Measurements from ENCODE around the gene FGF3.

The FGF3 gene

DNA sequence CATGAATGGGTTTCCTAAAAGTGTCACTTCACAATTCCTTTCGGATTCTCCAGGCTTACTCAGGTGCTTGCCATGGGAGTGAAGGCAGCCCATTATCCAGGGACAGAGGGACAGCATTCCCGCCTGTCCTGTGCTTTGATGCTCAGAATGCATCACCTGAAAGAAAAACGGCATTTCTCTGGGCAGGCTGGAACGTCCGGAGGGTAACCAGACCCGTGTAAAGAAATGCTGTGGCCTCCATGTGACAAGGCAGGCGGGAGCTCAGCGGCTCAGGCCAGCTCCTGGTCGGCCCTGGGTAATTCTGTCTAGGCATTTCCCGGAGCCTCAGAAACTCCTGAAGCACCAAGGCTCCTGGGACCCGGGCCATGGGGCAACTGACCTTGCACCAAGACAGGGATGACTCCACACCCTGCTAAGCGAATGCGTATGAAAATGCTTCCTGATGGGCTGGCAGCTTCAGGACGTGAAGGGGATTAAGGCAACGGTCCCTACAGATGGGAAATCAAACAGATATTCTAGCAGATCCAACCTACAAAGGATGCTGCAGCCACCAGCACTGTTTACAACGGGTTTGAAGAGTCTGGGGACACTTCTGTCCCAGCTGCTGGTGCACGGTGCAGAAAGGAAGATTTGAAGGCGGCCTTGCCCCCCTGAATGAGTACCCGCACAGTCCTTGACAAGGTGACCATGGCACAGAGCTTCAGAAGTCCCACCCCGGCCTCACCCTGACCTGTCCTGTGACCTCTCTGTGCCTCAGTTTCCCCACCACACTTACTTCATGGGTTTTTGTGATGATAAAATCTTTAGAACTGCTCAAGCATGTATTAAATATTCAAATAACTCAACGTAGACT, 13.6 kb upstream of the FGF3 start:
- peaks cover 5% of the 10 kb centered on the region for H3K27me3 ChIP-seq (ENCODE audit: low read depth, low read length)
- H3K4me1 ChIP-seq (ENCODE audit: control insufficient read depth in 1 of 2, insufficient read depth in 2 of 2, low read length in 2 of 2): no peaks in the 10 kb centered on the region
- H3K4me3 ChIP-seq (ENCODE audit: low read depth in 1 of 2, low read length in 2 of 2): no peak overlapping the region
- H3K9me3 ChIP-seq (ENCODE audit: control insufficient read depth in 1 of 2, low read length in 2 of 2): no peaks in the 10 kb centered on the region
- no peaks in the 10 kb centered on the region for H3K36me3 ChIP-seq (ENCODE audit: control insufficient read depth in 1 of 2, insufficient read depth in 2 of 2, low read length in 2 of 2)
- H3K27ac ChIP-seq (ENCODE audit: low read length): no peak overlapping the region

DNA sequence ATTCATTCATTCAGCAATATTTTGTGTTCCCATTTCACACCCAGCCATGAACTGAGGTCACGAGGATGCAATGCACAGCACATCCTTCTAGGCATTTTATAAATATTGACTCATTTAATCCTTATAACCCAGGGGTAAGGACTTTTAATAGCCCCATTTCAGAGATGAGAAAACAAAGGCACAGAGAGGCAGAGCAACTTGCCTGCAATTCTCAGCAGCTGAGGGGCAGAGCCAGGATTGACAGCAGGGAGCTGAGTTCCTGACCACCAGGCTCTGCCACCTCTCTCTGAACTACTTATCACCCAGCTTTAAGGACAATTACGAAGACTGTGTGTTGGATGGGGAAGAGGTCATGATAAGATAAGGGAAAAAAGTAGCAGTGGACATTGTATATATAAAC, 12.8 kb upstream of the FGF3 start:
- H3K4me1 ChIP-seq (ENCODE audit: control insufficient read depth in 1 of 2, insufficient read depth in 2 of 2, low read length in 2 of 2): no peaks in the 10 kb centered on the region
- H3K27ac ChIP-seq (ENCODE audit: low read length): no peak overlapping the region
- no peak overlapping the region for H3K4me3 ChIP-seq (ENCODE audit: low read depth in 1 of 2, low read length in 2 of 2)
- H3K36me3 ChIP-seq (ENCODE audit: control insufficient read depth in 1 of 2, insufficient read depth in 2 of 2, low read length in 2 of 2): no peaks in the 10 kb centered on the region
- peaks cover 5% of the 10 kb centered on the region for H3K27me3 ChIP-seq (ENCODE audit: low read depth, low read length)
- peaks cover 0 to 5% of the 10 kb centered on the region in 2 donors for H3K9me3 ChIP-seq (ENCODE audit: control insufficient read depth in 1 of 2, low read length in 2 of 2)

DNA sequence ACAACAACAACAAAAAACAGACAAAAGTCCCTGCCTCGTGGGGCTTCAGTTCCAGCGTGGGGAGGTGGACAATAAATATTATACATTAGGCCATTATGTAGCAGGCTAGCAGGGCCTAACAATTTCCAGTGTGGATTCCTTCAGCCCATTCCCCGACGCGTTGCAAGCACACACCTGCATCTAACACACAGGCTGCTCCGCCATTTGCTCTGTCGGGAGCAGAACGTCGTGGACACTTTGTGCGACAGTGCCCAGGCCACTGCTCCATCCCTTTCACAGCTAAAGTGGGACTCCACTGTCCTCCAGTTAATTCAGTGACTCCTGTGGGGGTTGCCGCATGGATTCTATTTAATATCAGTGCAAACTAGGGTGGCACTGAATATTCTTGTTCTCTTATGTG, 10.9 kb upstream of the FGF3 start:
- Histone ChIP-seq H3K36me3 (ENCODE audit: control insufficient read depth in 1 of 2, insufficient read depth in 2 of 2, low read length in 2 of 2) (no peaks in the 10 kb centered on the region), H3K9me3 (ENCODE audit: control insufficient read depth in 1 of 2, low read length in 2 of 2) (peaks cover 0 to 5% of the 10 kb centered on the region in 2 donors), H3K4me3 (ENCODE audit: low read depth in 1 of 2, low read length in 2 of 2) (no peak overlapping the region), H3K27me3 (ENCODE audit: low read depth, low read length) (peaks cover 3% of the 10 kb centered on the region), H3K4me1 (ENCODE audit: control insufficient read depth in 1 of 2, insufficient read depth in 2 of 2, low read length in 2 of 2) (no peaks in the 10 kb centered on the region), H3K27ac (ENCODE audit: low read length) (no peak overlapping the region)

DNA sequence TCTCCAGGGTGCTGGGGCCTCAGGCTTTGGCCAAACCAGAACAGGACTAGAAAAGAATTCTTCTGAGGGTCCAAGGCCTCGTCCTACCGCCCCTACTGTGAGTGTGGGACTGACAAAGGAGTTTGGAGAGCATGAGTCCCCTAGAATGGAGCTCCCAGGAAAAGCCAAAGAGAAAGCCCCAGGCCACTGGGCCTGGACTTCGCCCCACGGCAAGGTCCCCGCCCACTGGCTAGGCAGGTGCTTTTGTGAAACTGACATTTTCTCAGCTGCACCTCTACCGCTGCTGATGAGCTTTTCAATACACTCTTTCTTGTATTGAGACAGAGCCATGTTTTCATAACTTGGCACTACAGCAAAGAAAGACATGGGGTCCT, 9.7 kb upstream of the FGF3 start:
- no peaks in the 10 kb centered on the region for H3K4me1 ChIP-seq (ENCODE audit: control insufficient read depth in 1 of 2, insufficient read depth in 2 of 2, low read length in 2 of 2)
- no peak overlapping the region for H3K27ac ChIP-seq (ENCODE audit: low read length)
- H3K4me3 ChIP-seq (ENCODE audit: low read depth in 1 of 2, low read length in 2 of 2): no peak overlapping the region
- no peaks in the 10 kb centered on the region for H3K36me3 ChIP-seq (ENCODE audit: control insufficient read depth in 1 of 2, insufficient read depth in 2 of 2, low read length in 2 of 2)
- H3K27me3 ChIP-seq (ENCODE audit: low read depth, low read length): no peaks in the 10 kb centered on the region
- peaks cover 0 to 5% of the 10 kb centered on the region in 2 donors for H3K9me3 ChIP-seq (ENCODE audit: control insufficient read depth in 1 of 2, low read length in 2 of 2)

DNA sequence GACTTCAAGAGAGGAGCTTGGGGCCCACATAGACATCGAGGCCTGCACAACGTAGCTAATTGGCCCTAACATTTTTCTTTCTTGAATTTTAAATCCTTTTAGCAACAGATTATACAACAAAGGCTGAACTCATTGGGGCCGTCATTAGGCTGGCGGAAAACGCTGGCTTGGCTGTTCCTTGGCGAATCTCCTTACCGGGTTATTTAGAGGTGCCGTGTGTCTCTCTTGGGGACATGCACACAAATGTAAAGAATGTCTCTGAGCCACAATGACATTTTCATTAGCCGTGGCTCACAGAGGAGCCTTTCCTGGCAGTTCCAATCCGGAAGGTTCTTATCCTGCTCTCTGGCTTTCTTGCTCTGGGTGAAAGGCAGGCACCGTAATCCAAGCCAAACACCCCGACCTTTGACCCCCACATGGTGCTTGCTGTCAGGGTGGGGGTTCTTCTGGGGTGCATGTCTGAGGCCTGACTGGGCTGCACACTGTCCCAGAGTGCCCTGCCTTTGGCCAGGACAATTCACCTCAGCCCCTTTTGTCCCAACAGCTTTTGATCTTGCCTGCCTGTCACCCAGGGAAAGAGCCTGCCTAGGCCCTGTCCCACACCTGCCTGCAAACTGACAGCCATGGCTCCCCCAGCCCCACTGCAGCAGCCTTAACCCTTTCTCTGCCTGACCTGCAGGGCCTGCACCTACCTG, 9.2 kb upstream of the FGF3 start:
- Histone ChIP-seq H3K9me3 (ENCODE audit: control insufficient read depth in 1 of 2, low read length in 2 of 2) (peaks cover 0 to 5% of the 10 kb centered on the region in 2 donors), H3K27ac (ENCODE audit: low read length) (no peak overlapping the region), H3K4me1 (ENCODE audit: control insufficient read depth in 1 of 2, insufficient read depth in 2 of 2, low read length in 2 of 2) (no peaks in the 10 kb centered on the region), H3K27me3 (ENCODE audit: low read depth, low read length) (no peaks in the 10 kb centered on the region), H3K4me3 (ENCODE audit: low read depth in 1 of 2, low read length in 2 of 2) (no peak overlapping the region), H3K36me3 (ENCODE audit: control insufficient read depth in 1 of 2, insufficient read depth in 2 of 2, low read length in 2 of 2) (no peaks in the 10 kb centered on the region)

DNA sequence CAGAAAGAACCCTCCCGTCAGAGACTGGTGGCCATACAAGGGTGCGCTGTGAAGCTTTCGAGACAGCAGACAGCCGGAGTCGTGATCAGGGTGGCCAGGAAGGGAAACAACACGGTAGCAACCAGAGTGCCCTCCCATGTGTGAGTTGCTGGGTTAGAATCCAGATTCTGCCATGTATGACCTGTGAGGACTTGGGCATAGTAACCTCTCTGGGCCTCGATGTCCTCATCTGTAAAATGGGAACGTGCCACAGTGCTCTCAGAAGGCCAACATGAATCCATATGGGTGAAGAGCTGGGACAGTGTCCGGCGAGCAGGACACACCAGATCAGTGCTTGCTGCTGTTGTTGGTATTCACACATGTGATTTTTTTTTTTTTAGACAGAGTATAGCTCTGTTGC, 7.6 kb upstream of the FGF3 start:
- H3K4me1 ChIP-seq (ENCODE audit: control insufficient read depth in 1 of 2, insufficient read depth in 2 of 2, low read length in 2 of 2): no peaks in the 10 kb centered on the region
- no peaks in the 10 kb centered on the region for H3K36me3 ChIP-seq (ENCODE audit: control insufficient read depth in 1 of 2, insufficient read depth in 2 of 2, low read length in 2 of 2)
- no peak overlapping the region for H3K27ac ChIP-seq (ENCODE audit: low read length)
- H3K4me3 ChIP-seq (ENCODE audit: low read depth in 1 of 2, low read length in 2 of 2): no peak overlapping the region
- peaks cover 0 to 5% of the 10 kb centered on the region in 2 donors for H3K9me3 ChIP-seq (ENCODE audit: control insufficient read depth in 1 of 2, low read length in 2 of 2)
- no peaks in the 10 kb centered on the region for H3K27me3 ChIP-seq (ENCODE audit: low read depth, low read length)

DNA sequence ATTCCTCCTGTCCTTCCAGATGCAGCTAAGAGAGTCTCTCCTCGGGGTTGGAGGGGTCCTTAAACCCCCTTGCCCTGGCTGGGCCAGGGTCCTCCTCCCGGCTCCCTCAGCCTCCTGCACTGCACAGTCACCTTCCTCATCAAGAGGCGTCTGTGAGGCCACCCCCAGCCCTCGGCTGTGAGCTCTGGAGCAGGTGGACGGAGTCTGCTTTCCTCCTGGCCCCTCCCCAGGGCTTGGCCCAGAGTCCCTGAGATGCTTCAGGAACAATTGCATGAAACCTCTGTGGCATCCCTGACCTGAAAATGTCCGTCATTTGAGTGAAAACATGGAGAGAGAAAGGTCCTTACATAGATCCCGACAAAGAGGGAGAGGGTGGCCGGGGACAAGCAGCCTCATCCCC, 6.7 kb upstream of the FGF3 start:
- no peaks in the 10 kb centered on the region for H3K27me3 ChIP-seq (ENCODE audit: low read depth, low read length)

DNA sequence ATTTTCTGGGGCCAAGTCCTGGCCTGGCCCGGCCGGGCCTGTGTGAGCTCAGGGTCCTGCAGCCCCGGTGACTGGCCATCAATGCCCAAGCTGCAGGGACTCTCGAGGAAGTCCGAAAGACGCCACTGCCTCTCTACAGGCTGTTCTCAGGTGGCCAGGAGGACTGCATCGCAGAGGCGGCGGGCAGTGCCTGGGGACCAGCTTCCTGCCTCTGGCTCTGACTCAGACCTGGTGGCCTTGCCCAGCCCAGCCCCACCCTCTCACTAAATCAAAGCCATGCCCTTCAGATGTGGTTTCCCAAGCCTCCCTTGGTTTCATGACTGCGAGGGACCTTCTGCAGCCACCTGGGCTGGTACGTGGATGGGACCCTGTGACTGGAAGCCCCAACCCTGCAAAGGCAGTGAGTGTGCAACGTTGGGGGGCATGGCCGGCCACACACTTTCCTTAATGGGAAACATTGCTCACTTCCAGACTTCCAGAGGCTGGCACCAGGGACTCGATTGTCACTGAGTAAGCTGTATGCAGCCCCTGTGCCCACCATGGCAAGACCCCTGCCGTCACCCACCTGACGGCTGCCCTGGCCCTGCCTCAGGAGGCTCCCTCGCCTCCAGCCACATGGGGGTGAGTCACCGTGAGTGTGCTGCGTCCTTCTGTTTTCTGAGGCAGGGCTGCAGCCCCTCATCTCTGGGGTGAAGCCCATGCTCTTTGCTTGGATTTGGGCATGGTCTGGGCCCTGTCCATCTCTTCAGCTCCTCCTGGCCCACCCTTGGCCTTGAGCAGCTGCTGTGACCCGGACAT, 6.0 kb upstream of the FGF3 start:
- Histone ChIP-seq H3K4me1 (ENCODE audit: control insufficient read depth in 1 of 2, insufficient read depth in 2 of 2, low read length in 2 of 2) (no peaks in the 10 kb centered on the region), H3K27me3 (ENCODE audit: low read depth, low read length) (peaks cover 7% of the 10 kb centered on the region), H3K36me3 (ENCODE audit: control insufficient read depth in 1 of 2, insufficient read depth in 2 of 2, low read length in 2 of 2) (no peaks in the 10 kb centered on the region), H3K4me3 (ENCODE audit: low read depth in 1 of 2, low read length in 2 of 2) (no peak overlapping the region), H3K27ac (ENCODE audit: low read length) (no peak overlapping the region), H3K9me3 (ENCODE audit: control insufficient read depth in 1 of 2, low read length in 2 of 2) (peaks cover 0 to 5% of the 10 kb centered on the region in 2 donors)

More for the DNA sequence above, 6.7 kb upstream of the FGF3 start:
- Histone ChIP-seq H3K4me3 (ENCODE audit: low read depth in 1 of 2, low read length in 2 of 2) (no peak overlapping the region), H3K4me1 (ENCODE audit: control insufficient read depth in 1 of 2, insufficient read depth in 2 of 2, low read length in 2 of 2) (no peaks in the 10 kb centered on the region), H3K36me3 (ENCODE audit: control insufficient read depth in 1 of 2, insufficient read depth in 2 of 2, low read length in 2 of 2) (no peaks in the 10 kb centered on the region), H3K27ac (ENCODE audit: low read length) (no peak overlapping the region), H3K9me3 (ENCODE audit: control insufficient read depth in 1 of 2, low read length in 2 of 2) (peaks cover 0 to 5% of the 10 kb centered on the region in 2 donors)

DNA sequence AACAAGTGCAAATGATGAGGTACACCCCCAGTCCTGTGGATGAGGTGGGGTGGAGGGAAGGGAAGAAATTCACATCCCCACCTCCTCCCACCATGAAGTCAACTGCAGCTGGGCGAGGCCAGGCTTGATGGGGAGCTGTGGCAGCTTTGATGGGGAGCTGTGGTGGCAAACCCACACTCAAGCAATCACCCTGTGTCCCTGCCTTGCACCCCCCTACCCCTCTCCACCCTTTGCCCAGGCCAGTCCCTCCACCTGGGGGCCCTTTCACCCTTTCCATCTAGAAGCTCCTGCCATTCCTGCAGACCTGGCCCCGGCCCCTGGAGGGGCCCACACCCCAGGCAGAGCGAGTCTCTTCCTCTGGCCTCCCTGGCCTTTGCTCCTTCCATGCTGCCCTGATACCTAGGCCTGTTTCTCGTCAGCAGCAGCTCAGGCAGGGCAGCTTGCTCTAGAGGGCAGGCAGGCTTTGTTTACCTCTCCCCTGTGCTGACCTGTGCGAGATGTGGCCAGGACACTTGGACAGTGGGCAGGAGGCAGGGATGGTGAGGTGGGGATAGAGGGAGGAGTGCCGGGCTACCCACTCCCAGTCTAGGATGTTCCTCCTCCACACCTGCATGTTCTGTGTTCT, 4.5 kb upstream of the FGF3 start:
- Histone ChIP-seq H3K4me3 (ENCODE audit: low read depth in 1 of 2, low read length in 2 of 2) (no peak overlapping the region), H3K27me3 (ENCODE audit: low read depth, low read length) (peaks cover 12% of the 10 kb centered on the region), H3K4me1 (ENCODE audit: control insufficient read depth in 1 of 2, insufficient read depth in 2 of 2, low read length in 2 of 2) (no peaks in the 10 kb centered on the region), H3K36me3 (ENCODE audit: control insufficient read depth in 1 of 2, insufficient read depth in 2 of 2, low read length in 2 of 2) (no peaks in the 10 kb centered on the region), H3K9me3 (ENCODE audit: control insufficient read depth in 1 of 2, low read length in 2 of 2) (peaks cover 0 to 5% of the 10 kb centered on the region in 2 donors), H3K27ac (ENCODE audit: low read length) (no peak overlapping the region)

DNA sequence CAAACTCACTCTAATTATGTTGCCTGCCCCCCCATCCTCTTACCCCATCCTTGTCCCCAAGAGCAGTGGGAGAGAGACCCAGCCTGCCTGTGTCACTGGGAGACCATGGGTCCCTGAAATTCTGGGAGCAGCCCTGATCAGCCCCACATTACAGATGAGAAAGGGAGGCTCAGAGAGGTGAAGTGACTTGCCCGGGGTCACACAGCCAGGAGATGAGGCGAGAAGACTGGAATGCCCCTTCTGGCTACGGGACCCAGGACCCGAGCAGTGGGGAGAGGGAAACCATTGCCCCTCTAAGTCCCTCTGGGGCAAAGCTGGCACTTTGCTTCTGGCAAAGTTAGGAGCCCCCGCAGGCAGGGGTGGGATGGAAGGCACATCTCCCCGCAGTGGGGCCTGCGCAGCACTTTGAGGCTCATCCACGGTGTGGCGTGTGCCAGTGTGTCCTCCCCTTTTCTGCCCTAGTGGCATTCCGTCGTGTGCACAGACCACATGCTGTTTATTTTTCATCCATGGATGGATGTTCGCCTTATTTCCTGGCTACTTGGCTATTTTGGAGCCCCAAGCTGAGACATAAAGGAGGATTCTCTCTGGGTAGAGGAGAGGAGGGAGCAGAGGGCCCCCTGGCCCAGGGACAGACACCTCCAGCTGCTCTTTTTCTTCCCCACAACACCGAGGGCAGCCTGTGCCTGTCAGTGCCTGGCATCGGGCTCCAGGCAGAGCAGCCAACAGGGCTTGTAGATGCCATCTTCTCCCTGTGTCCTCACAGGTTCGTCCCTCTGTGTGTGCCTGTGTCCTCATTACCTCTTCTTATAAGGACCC, 3.7 kb upstream of the FGF3 start:
- H3K4me3 ChIP-seq (ENCODE audit: low read depth in 1 of 2, low read length in 2 of 2): no peak overlapping the region
- no peak overlapping the region for H3K27ac ChIP-seq (ENCODE audit: low read length)
- H3K9me3 ChIP-seq (ENCODE audit: control insufficient read depth in 1 of 2, low read length in 2 of 2): peaks cover 0 to 5% of the 10 kb centered on the region in 2 donors
- H3K4me1 ChIP-seq (ENCODE audit: control insufficient read depth in 1 of 2, insufficient read depth in 2 of 2, low read length in 2 of 2): peaks cover 0 to 4% of the 10 kb centered on the region in 2 donors
- H3K27me3 ChIP-seq (ENCODE audit: low read depth, low read length): peaks cover 12% of the 10 kb centered on the region
- H3K36me3 ChIP-seq (ENCODE audit: control insufficient read depth in 1 of 2, insufficient read depth in 2 of 2, low read length in 2 of 2): no peaks in the 10 kb centered on the region
